Upper lobe of right lung (tissue), 1 donor: ENCODE results near the gene KRTAP12-3. TPM values are rescaled to one million over a fixed set of nuclear protein-coding genes. Genes with fewer than 3 reads are reported as not detected.

Source experiments
- ATAC-seq: fragments of 200-7000 bp; cut with Tn5 transposase; one replicate; pipeline ENCODE4 v1.9.1; 2020; ENCODE audit warnings: mild to moderate bottlenecking, moderate library complexity
- DNase-seq: peaks from one replicate; pipeline ENCODE4 v3.0.0-alpha.2; 2020
- H3K27ac ChIP-seq: fragments of 200-600 bp; one replicate; pipeline ENCODE4 v1.8.0; 2022
- H3K27me3 ChIP-seq: fragments of 200-600 bp; one replicate; pipeline ENCODE4 v1.8.0; 2022; ENCODE audit warnings: mild to moderate bottlenecking
- H3K36me3 ChIP-seq: fragments of 200-600 bp; one replicate; pipeline ENCODE4 v1.8.0; 2022
- H3K4me1 ChIP-seq: fragments of 200-600 bp; one replicate; pipeline ENCODE4 v1.8.0; 2022
- H3K4me3 ChIP-seq: fragments of 200-600 bp; one replicate; pipeline ENCODE4 v1.8.0; 2022; ENCODE audit warnings: mild to moderate bottlenecking
- H3K9me3 ChIP-seq: fragments of 200-600 bp; one replicate; pipeline ENCODE4 v1.8.0; 2022
- intact Hi-C: fragments of 100-400 bp; cut with DNase I; formaldehyde crosslinking; loops from one replicate; pipeline ENCODE4 v1.11.0; 2022
- total RNA-seq: library from RNA; stranded (reverse); fragmentation: NEBNext Ultra II Directional; extraction: Animal tissue kit (Norgen Biotek cat#: 25700); gene quantifications from one replicate; pipeline ENCODE4 v1.2.1, GENCODE V29; 2021
- TF ChIP-seq, protein P1 (sequence below): fragments of 200-600 bp; IDR thresholded peaks from one replicate; pipeline ENCODE4 v1.8.0; 2022; ENCODE audit warnings: antibody characterized with exemption
- donor health status: DM: no; HTN: yes; CAD: no; lungs with severe emphysema.

KRTAP12-3 gene
- total RNA-seq, 1 donor from 2014 or later: not detected

GRCh38 chr21:44664691-44665090 lies 7.0 kb downstream of the KRTAP12-3 start:
- Histone ChIP-seq H3K27ac (no peak overlapping the region), H3K9me3 (no peaks in the 10 kb centered on the region), H3K36me3 (no peaks in the 10 kb centered on the region), H3K27me3 (no peaks in the 10 kb centered on the region), H3K4me3 (no peak overlapping the region), H3K4me1 (no peaks in the 10 kb centered on the region)
- DNase-seq (no peak), ATAC-seq (no peak)
- intact Hi-C loops: no loop called here
- TF ChIP-seq, protein P1, sequence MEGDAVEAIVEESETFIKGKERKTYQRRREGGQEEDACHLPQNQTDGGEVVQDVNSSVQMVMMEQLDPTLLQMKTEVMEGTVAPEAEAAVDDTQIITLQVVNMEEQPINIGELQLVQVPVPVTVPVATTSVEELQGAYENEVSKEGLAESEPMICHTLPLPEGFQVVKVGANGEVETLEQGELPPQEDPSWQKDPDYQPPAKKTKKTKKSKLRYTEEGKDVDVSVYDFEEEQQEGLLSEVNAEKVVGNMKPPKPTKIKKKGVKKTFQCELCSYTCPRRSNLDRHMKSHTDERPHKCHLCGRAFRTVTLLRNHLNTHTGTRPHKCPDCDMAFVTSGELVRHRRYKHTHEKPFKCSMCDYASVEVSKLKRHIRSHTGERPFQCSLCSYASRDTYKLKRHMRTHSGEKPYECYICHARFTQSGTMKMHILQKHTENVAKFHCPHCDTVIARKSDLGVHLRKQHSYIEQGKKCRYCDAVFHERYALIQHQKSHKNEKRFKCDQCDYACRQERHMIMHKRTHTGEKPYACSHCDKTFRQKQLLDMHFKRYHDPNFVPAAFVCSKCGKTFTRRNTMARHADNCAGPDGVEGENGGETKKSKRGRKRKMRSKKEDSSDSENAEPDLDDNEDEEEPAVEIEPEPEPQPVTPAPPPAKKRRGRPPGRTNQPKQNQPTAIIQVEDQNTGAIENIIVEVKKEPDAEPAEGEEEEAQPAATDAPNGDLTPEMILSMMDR: no peak

- TF ChIP-seq, protein P1: no peak
- no peaks in the 10 kb centered on the region for H3K4me1 ChIP-seq
- H3K9me3 ChIP-seq: no peaks in the 10 kb centered on the region
- DNase-seq (no peak), ATAC-seq (no peak)
- H3K27ac ChIP-seq: no peak within 1 kb of the TSS
- H3K27me3 ChIP-seq: no peaks in the 10 kb centered on the region
- intact Hi-C loops: no loop called here
- H3K4me3 ChIP-seq: no peak within 1 kb of the TSS
- H3K36me3 ChIP-seq: no peaks in the 10 kb centered on the region
Measured at GRCh38 chr21:44666401-44667320, 8.9 kb downstream of the KRTAP12-3 start, which contains the start of gene KRTAP12-2. TSS of gene KRTAP12-2 (minus strand) at chr21:44666927. CDS start at chr21:44666886, 41 bp downstream.

DNA sequence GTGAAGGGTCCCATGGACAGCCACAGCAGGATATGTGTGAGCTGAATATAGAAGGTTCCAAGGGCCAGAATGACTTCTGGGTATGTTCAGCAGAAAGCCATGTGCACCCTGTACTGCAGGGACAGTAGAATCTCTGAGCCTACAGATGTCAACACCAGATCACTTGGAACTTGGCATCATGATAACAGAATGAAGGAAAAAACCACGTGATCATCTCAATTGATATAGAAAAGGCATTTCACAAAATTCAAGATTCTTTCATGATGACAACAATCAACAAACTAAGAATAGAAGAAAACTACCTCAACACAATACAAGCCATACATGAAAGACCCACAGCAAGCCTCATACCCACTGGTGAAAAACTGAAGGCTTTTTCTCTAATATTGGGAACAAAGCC lies 9.9 kb downstream of the KRTAP12-3 start:
- no peak overlapping the region for H3K4me3 ChIP-seq
- no peaks in the 10 kb centered on the region for H3K4me1 ChIP-seq
- no peaks in the 10 kb centered on the region for H3K27me3 ChIP-seq
- H3K9me3 ChIP-seq: no peaks in the 10 kb centered on the region
- no peak for DNase-seq
- ATAC-seq: no peak
- TF ChIP-seq, protein P1: no peak
- no peak overlapping the region for H3K27ac ChIP-seq
- no peaks in the 10 kb centered on the region for H3K36me3 ChIP-seq
- intact Hi-C loops: no loop called here

GRCh38 chr21:44670642-44671432 lies 13.1 kb downstream of the KRTAP12-3 start:
- no peak for ATAC-seq
- H3K9me3 ChIP-seq: no peaks in the 10 kb centered on the region

DNA sequence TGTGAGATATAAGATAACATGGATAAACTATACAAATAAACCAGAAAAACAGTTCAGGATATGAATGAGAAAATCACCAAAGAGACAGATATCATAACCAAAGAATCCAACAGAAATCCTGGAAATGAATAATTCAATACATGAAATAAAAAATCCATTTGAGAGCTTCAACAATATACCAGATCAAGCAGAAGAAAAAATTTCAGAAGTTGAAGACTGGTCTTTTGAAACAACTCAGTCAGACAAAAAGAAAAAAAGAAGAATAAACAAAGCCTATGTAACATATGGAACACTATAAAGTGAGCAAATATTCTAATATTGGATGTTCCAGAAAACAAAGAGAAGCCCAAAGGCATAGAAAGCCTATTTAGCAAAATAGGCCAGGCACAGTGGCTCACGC lies 14.2 kb downstream of the KRTAP12-3 start:
- Histone ChIP-seq H3K4me3 (no peak overlapping the region), H3K27me3 (no peaks in the 10 kb centered on the region), H3K9me3 (no peaks in the 10 kb centered on the region), H3K36me3 (no peaks in the 10 kb centered on the region), H3K27ac (no peak overlapping the region), H3K4me1 (no peaks in the 10 kb centered on the region)
- TF ChIP-seq, protein P1: no peak
- no peak for DNase-seq
- intact Hi-C loops: no loop called here
- ATAC-seq: no peak

More at GRCh38 chr21:44670642-44671432, 13.1 kb downstream of the KRTAP12-3 start:
- Histone ChIP-seq H3K4me1 (no peaks in the 10 kb centered on the region), H3K36me3 (no peaks in the 10 kb centered on the region), H3K4me3 (no peak overlapping the region), H3K27ac (no peak overlapping the region), H3K27me3 (no peaks in the 10 kb centered on the region)
- intact Hi-C loops: no loop called here
- TF ChIP-seq, protein P1: no peak
- no peak for DNase-seq
